GM21515 (cell line): Measurements from ENCODE around the gene RRAGC.
"Not testable (repeated sequence)": the region's sequence is repeated elsewhere in the genome, so short reads cannot be mapped to it uniquely, and the experiment has no call there.

Source experiments
- ATAC-seq: cut with Tn5 transposase; IDR thresholded peaks from one replicate; pipeline ENCODE4 v1.9.1; 2021; ENCODE audit not compliant: unreplicated experiment

RRAGC gene

GRCh38 chr1:38817267-38818174 lies 42.1 kb downstream of the RRAGC start:
- no peak for ATAC-seq

GRCh38 chr1:38815903-38816627 lies 43.5 kb downstream of the RRAGC start:
- ATAC-seq = peak; percentile 76

GRCh38 chr1:38814984-38815464 lies 44.5 kb downstream of the RRAGC start:
- ATAC-seq = no peak

- ATAC-seq = no peak
Measured at GRCh38 chr1:38814444-38814983, 45.1 kb downstream of the RRAGC start.

GRCh38 chr1:38812981-38813380 lies 46.6 kb downstream of the RRAGC start:
- no peak for ATAC-seq

GRCh38 chr1:38811466-38811865 lies 48.1 kb downstream of the RRAGC start:
- ATAC-seq = not testable (repeated sequence)

- ATAC-seq = no peak
Measured at GRCh38 chr1:38806090-38806489, 53.5 kb downstream of the RRAGC start.

GRCh38 chr1:38805036-38805435 lies 54.5 kb downstream of the RRAGC start:
- no peak for ATAC-seq

- ATAC-seq = no peak
Measured at GRCh38 chr1:38804062-38804886, 55.3 kb downstream of the RRAGC start.

GRCh38 chr1:38803647-38804046 lies 55.9 kb downstream of the RRAGC start:
- ATAC-seq = no peak

- ATAC-seq = no peak
Measured at GRCh38 chr1:38800720-38801671, 58.6 kb downstream of the RRAGC start.

- no peak for ATAC-seq
Measured at GRCh38 chr1:38793299-38793698, 66.3 kb downstream of the RRAGC start.

GRCh38 chr1:38791892-38792291 lies 67.7 kb downstream of the RRAGC start:
- no peak for ATAC-seq

GRCh38 chr1:38791164-38791515 lies 68.4 kb downstream of the RRAGC start:
- no peak for ATAC-seq

- ATAC-seq = no peak
Measured at GRCh38 chr1:38790422-38791163, 69.0 kb downstream of the RRAGC start.

- ATAC-seq = no peak
Measured at GRCh38 chr1:38789498-38790169, 69.9 kb downstream of the RRAGC start.

- no peak for ATAC-seq
Measured at GRCh38 chr1:38788341-38789336, 70.9 kb downstream of the RRAGC start.
